GM12892 (cell line): ENCODE measurements around the gene VPS13D.

Experiments
- DNase-seq: peaks from one replicate; pipeline ENCODE4 v3.0.0; 2011; ENCODE audit not compliant: insufficient read length
- FAIRE-seq: peaks from 2 replicates; lab custom pipeline; 2011; peaks lifted over from hg19 to GRCh38; lab: Jason Lieb, UNC
- POLR2A ChIP-seq: IDR thresholded peaks from 2 replicates; pipeline ENCODE4 v1.6.1; 2011; ENCODE audit warnings: low read depth, low read length, control low read depth
- POLR2AphosphoS5 ChIP-seq: IDR thresholded peaks from 2 replicates; pipeline ENCODE4 v1.6.1; 2011; ENCODE audit warnings: low read depth, low read length, control low read depth
- TAF1 ChIP-seq: IDR thresholded peaks from 2 replicates; pipeline ENCODE4 v1.6.1; 2011; ENCODE audit warnings: low read depth, mild to moderate bottlenecking, control low read depth, low read length, borderline replicate concordance

Gene VPS13D

GRCh38 chr1:12336413-12336812, 106.6 kb downstream of the VPS13D start:
- no peak for FAIRE-seq
- DNase-seq = no peak
- TF ChIP-seq POLR2AphosphoS5 (no peak), POLR2A (no peak), TAF1 (no peak)

GRCh38 chr1:12338017-12338416, 108.2 kb downstream of the VPS13D start:
- FAIRE-seq (no peak), DNase-seq (no peak)

DNA sequence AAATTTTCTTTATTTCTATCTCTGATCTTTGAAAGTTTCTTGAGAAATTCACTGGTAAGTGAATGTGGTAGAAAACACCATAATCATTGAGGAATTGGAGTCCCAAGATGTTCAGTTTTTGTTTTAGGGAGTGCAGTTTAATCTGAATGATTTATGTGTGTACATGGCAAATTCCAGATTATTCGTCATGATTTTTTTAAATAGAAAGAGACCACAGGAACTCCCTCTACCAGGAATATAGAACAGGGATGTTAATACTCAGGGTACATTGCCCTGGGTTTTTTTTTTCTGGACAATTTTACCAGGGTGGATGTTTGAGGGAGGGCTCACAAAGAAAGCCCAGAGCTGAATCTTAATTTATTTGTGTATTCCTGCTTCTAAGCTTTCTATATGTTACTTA, 109.0 kb downstream of the VPS13D start:
- FAIRE-seq (no peak), DNase-seq (no peak)
- TF ChIP-seq TAF1 (no peak), POLR2A (no peak), POLR2AphosphoS5 (no peak)

More at GRCh38 chr1:12338017-12338416, 108.2 kb downstream of the VPS13D start:
- TF ChIP-seq POLR2A = no peak
- no peak for TF ChIP-seq TAF1
- TF ChIP-seq POLR2AphosphoS5 = no peak

GRCh38 chr1:12339396-12339795, 109.6 kb downstream of the VPS13D start:
- DNase-seq (no peak), FAIRE-seq (no peak)

DNA sequence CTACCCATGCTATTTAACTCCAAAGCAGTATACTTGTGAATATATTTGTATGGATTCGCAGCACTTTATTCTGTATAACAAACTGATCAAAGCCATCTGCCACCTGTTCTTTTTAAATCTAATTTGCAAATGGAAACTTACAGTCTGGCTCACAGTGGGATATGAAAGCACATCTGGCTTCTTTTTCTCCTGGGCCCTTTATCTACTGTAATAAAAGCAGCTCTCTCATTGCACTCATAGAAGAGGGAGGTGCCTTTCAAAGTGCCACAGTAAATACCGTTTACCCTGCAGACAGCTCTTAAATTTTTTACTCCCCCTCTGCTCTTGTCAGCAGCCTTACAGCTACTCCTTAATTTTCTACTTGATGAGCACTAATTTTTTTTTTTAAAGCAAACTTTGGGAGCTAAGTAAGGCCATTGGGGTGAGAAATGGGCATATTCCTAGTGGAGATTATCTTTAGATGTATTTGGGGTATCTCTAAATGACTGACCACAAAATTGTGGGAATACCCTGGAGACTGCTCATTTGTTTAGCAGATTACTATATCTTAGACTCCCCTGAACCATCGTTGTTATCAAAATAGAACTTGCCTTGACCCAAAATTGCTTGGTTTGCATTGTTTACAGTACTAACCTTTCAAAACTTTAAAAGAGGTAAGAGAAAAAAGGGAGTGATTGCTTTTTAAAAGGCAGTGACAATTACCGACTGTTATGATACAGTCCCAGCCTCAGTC, 110.1 kb downstream of the VPS13D start:
- TF ChIP-seq POLR2A (no peak), POLR2AphosphoS5 (no peak), TAF1 (no peak)
- FAIRE-seq = no peak
- DNase-seq = no peak

More at GRCh38 chr1:12339396-12339795, 109.6 kb downstream of the VPS13D start:
- TF ChIP-seq POLR2AphosphoS5 (no peak), POLR2A (no peak), TAF1 (no peak)

DNA sequence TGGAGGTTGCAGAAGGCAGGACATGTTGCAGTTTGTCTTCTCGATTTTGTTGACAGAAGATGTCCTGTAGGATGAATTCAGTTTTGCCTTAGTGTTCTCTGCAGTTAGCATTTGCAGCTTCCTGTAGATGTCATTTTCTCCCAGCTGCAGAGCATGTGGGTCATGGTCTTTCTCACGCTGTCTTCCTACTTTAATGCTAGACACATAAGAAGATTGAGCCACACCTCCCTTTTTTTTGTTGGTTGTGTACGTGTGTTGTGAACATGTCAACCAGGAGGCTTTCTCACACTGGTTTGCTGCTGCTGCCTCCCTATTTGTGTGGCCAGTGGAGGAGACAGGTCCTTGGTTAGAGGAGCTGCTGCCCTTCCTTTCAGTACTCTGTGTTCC, 110.7 kb downstream of the VPS13D start:
- TF ChIP-seq POLR2AphosphoS5 = no peak
- TF ChIP-seq POLR2A = no peak
- no peak for TF ChIP-seq TAF1
- no peak for FAIRE-seq
- DNase-seq = no peak

DNA sequence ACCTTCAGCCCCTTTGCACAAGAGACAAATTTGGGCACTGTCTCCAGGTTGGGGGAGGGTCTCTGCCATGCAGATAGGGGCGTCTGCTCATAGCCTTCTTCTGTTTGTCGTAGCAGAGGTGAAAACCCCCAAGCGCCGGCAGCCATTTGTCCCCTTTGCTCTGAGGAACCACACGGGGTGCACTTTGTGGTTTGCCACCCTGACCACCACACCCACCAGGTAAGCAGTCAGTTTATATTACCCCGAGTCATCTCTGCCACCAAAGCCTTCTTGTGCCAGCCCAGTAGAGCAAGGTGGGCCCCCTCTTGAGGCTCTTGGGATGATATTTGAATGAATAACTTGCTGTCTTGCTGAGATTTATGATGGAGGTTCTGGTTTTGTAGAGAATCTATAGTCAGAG, 111.8 kb downstream of the VPS13D start:
- DNase-seq (no peak), FAIRE-seq (no peak)
- TF ChIP-seq POLR2AphosphoS5 (no peak), POLR2A (no peak), TAF1 (no peak)

DNA sequence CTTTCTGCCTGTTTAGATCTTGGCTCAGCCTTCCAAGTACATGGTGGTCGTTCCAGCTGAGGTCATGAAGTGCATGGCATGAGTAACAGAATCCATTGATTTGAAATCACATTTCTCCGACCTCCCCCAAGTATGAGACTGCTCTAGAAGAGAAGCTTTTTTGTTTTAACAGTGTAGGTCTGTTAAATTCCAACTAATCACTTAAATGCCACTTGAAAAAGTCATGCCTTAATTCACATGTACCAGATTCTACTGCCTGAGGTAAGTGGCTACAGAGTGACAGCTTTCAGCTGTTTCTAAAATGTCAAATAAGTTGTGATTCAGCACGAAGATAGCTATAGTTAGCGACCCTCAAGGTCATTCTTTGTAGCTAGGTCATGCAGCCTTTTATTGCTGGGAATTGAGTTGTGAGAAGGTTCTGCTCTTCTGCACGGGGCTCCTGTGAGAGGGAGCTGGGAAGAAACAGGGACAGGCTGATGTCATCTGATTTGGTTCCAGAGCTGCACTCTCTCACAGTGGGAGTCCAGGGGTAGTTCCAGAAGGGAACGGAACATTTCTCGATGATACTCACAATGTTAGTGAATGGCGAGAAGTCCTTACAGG, 112.7 kb downstream of the VPS13D start:
- FAIRE-seq = no peak
- no peak for DNase-seq
- TF ChIP-seq POLR2A (no peak), TAF1 (no peak), POLR2AphosphoS5 (no peak)

GRCh38 chr1:12343823-12344487, 114.1 kb downstream of the VPS13D start:
- no peak for DNase-seq
- FAIRE-seq = peak; percentile 27
- no peak for TF ChIP-seq TAF1
- TF ChIP-seq POLR2A = no peak
- TF ChIP-seq POLR2AphosphoS5 = no peak

DNA sequence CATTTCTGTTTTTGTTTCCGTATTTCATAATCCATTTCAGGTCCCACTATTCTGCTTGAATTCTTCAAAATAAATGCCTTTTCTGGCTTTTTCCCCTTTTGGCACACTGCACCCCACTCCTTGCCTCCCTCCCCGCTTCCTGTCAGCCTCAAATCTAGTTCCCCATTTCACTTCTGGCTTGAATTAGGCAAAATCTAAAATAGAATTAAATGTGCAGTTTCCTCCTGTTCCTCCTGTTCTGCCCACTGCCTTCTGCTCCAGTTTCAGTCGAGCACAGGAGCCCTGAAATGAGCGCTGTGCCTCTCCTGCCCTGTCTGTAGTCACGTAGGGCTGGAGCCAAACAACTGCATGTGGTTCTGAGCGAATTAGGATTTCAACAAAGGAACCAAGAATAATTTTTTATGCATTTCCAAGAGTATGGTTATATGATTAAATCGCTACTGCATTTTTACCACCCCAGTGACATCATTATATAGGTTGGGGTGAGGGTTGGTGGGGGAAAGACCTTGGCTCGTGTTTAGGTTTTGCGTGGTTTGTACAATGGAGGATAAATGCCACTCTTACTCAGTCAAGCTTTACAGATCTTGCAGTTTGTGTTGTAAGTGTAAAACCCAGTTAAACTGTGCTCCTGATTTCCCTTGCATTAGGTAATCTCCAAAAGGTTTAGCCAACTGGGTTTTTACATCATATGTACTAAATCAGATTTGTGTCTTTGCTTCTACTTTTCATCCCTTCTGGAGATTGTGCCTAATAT, 114.9 kb downstream of the VPS13D start:
- no peak for TF ChIP-seq TAF1
- no peak for TF ChIP-seq POLR2A
- DNase-seq (no peak), FAIRE-seq (peak; percentile 24)

- TF ChIP-seq TAF1 = no peak
- no peak for TF ChIP-seq POLR2AphosphoS5
- no peak for TF ChIP-seq POLR2A
- no peak for DNase-seq
- FAIRE-seq = peak; percentile 87
Measured at GRCh38 chr1:12345350-12346217, 115.8 kb downstream of the VPS13D start.
